Cardiac fibroblast (primary cell): ENCODE results near the gene LRRC26.

Source experiments
- DNase-seq, 2 donors: peaks; one replicate each; pipeline versions ENCODE4 v3.0.0 to v3.0.0-alpha.2; 2010; ENCODE audit warnings: low read depth in 2 of 2
- H3K4me3 ChIP-seq, 2 donors: replicated peaks in 1 of 2; 1 replicate in 1 of 2; 2 replicates in 1 of 2; pipeline ENCODE4 v1.5.1; 2011; ENCODE audit warnings: low read depth in 2 of 2, low read length in 2 of 2, mild to moderate bottlenecking in 2 of 2, moderate library complexity in 1 of 2
- CTCF ChIP-seq: IDR thresholded peaks from one replicate; pipeline ENCODE4 v1.5.1; 2011; ENCODE audit warnings: low read depth, mild to moderate bottlenecking, low read length, inconsistent platforms

The LRRC26 gene

DNA sequence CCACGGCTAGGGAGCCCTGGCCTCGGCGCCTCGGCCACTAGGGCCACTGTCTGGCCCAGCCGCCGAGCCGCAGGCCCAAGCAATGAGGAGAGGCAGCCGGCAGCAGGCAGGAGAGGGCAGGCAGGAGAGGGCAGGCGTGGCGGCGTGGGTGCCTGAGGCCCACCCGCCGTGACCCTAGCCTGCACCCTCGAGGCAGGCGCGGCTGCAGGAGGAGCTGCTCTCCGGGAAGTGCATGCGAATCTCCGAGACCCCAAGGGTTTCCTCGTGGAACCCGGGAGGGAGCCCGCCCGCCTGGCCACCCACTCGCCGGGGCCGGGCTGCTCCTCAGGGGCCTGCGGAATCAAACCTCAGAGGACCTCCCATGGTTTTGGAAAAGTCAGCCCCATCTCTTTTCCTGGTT lies 21.6 kb downstream of the LRRC26 start:
- no peak for DNase-seq
- TF ChIP-seq CTCF = no peak
- no peak overlapping the region for H3K4me3 ChIP-seq

GRCh38 chr9:137147793-137148160 lies 22.1 kb downstream of the LRRC26 start:
- DNase-seq = no peak
- H3K4me3 ChIP-seq = no peak overlapping the region
- no peak for TF ChIP-seq CTCF

GRCh38 chr9:137147091-137147792 lies 22.6 kb downstream of the LRRC26 start:
- H3K4me3 ChIP-seq = no peak overlapping the region
- DNase-seq = no peak
- TF ChIP-seq CTCF = no peak

GRCh38 chr9:137146527-137146918 lies 23.3 kb downstream of the LRRC26 start:
- no peak overlapping the region for H3K4me3 ChIP-seq
- no peak for TF ChIP-seq CTCF
- DNase-seq = no peak

GRCh38 chr9:137145731-137146526 lies 23.9 kb downstream of the LRRC26 start:
- no peak for DNase-seq
- no peak overlapping the region for H3K4me3 ChIP-seq
- no peak for TF ChIP-seq CTCF

DNA sequence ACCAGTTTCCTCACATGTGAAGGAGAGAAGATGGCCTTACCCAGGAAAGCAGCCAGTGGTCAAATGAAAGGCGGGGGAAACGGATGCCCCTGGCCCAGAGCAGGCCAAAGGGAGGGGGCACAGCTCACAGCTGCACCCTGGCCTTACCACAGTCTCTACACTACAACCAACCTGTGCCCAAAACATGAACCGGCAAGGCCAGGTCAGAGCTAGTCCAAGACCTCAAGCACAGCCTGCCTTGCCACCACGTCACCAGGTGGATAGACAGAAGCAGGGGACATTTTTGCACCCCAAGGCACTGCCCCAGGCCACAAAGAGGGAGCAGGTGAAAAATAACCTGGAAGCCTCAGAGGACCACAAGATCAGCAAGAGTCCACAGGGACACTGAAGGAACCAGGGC lies 26.4 kb downstream of the LRRC26 start:
- DNase-seq = no peak
- no peak for TF ChIP-seq CTCF
- H3K4me3 ChIP-seq = no peak overlapping the region
